Motor neuron (in vitro differentiated cells): ENCODE data around the gene SLC19A1. TPM values are rescaled to one million over a fixed set of nuclear protein-coding genes. Genes with fewer than 3 reads are reported as not detected.
"Not testable (repeated sequence)": the region's sequence is repeated elsewhere in the genome, so short reads cannot be mapped to it uniquely, and the experiment has no call there.

Experiments
- ATAC-seq, 8 experiments: fragments of 200-7000 bp; cut with Tn5 transposase; replicated peaks in 6 of 8; 2 replicates each; pipeline ENCODE4 v1.8.0; 2021; ENCODE audit warnings: mild to moderate bottlenecking in 8 of 8, moderate library complexity in 8 of 8
- H3K27ac ChIP-seq, 2 donors: fragments of 250-450 bp; sonication (Bioruptor Pico); 2 replicates each; pipeline ENCODE4 v1.9.0; 2021; ENCODE audit warnings: antibody characterized with exemption in 2 of 2, mild to moderate bottlenecking in 2 of 2, moderate library complexity in 1 of 2
- H3K4me1 ChIP-seq, 2 donors: fragments of 250-450 bp; sonication (Bioruptor Pico); replicated peaks in 1 of 2; 2 replicates each; pipeline ENCODE4 v1.6.1; 2021; ENCODE audit warnings: antibody characterized with exemption in 2 of 2, mild to moderate bottlenecking in 2 of 2, moderate library complexity in 1 of 2
- H3K4me3 ChIP-seq, 5 donors: fragments of 250-450 bp; sonication (Bioruptor Pico); 2 replicates each; pipeline ENCODE4 v1.9.0; 2021; ENCODE audit warnings: antibody characterized with exemption in 5 of 5, mild to moderate bottlenecking in 5 of 5, moderate library complexity in 4 of 5
- WGBS, 10 experiments: fragments of 450-650 bp; shearing (Covaris generic); methylation state at CpG; one replicate each; pipeline ENCODE4 v1.0.0; 2022; 5-methylcytosine and 5-hydroxymethylcytosine counted together
- in situ Hi-C, 9 experiments: fragments of 400-800 bp; cut with MboI; loops; one replicate each; pipeline ENCODE4 v1.15.0; 2021; ENCODE audit warnings: low sequenced_read_pairs in 9 of 9, low pct_unique_long_range_greater_than_20kb in 2 of 9; ENCODE audit not compliant: unreplicated experiment in 9 of 9
- total RNA-seq, 8 experiments: library from RNA; unstranded; fragments of 300-600 nt; gene quantifications; 2 replicates each; pipeline versions ENCODE4 v1.2.3 to v1.2.4, GENCODE V29; 2022

Gene SLC19A1
- total RNA-seq, 8 experiments from 2014 or later: 4.0 to 40.5 (median 8.2) TPM

- H3K27ac ChIP-seq: no peak overlapping the region
- peak in 2 of 8 experiments; percentile 21 to 30 for ATAC-seq
- H3K4me1 ChIP-seq: peaks cover 6 to 10% of the 10 kb centered on the region in 2 donors
- 6 to 100% (median 71%) methylated on average over 2 to 3 of the region's 25 CpGs; no CpG with 5 or more reads in 7 of the 10 experiments for WGBS, 10 experiments
- in situ Hi-C loops: loop anchor here in 8 of 9 experiments (25.0 kb wide), 2 partner anchors 238 to 263 kb away; no protein-coding TSS in a partner anchor
- H3K4me3 ChIP-seq: no peak overlapping the region
Observed at GRCh38 chr21:45574081-45574501, 31.9 kb upstream of the SLC19A1 start.

- in situ Hi-C loops: loop anchor here in 8 of 9 experiments (25.0 kb wide), 2 partner anchors 239 to 264 kb away; no protein-coding TSS in a partner anchor
- no peak overlapping the region for H3K27ac ChIP-seq
- ATAC-seq: no peak
- no peak overlapping the region for H3K4me3 ChIP-seq
- 14 to 85% (median 61%) methylated on average over 5 to 14 of the region's 14 CpGs; no CpG with 5 or more reads in 2 of the 10 experiments for WGBS, 10 experiments
- H3K4me1 ChIP-seq: peaks cover 6 to 10% of the 10 kb centered on the region in 2 donors
Observed at GRCh38 chr21:45573452-45574035, 31.3 kb upstream of the SLC19A1 start.

- peaks cover 6 to 10% of the 10 kb centered on the region in 2 donors for H3K4me1 ChIP-seq
- H3K27ac ChIP-seq: no peak overlapping the region
- in situ Hi-C loops: loop anchor here in 8 of 9 experiments (25.0 kb wide), 2 partner anchors 239 to 264 kb away; no protein-coding TSS in a partner anchor
- ATAC-seq: no peak
- no peak overlapping the region for H3K4me3 ChIP-seq
- WGBS, 10 experiments: 0 to 100% (median 89%) methylated on average over 1 to 8 of the region's 11 CpGs; no CpG with 5 or more reads in 3 of the 10 experiments
Observed at GRCh38 chr21:45572783-45573451, 30.7 kb upstream of the SLC19A1 start.

GRCh38 chr21:45572231-45572630 is 30.0 kb upstream of the SLC19A1 start:
- Histone ChIP-seq H3K4me1 (peaks cover 6 to 10% of the 10 kb centered on the region in 2 donors), H3K4me3 (no peak overlapping the region), H3K27ac (no peak overlapping the region)
- in situ Hi-C loops: loop anchor here in 8 of 9 experiments (25.0 kb wide), 2 partner anchors 240 to 265 kb away; no protein-coding TSS in a partner anchor
- no peak for ATAC-seq
- 40 to 100% (median 90%) methylated on average over 1 to 2 of the region's 8 CpGs; no CpG with 5 or more reads in 4 of the 10 experiments for WGBS, 10 experiments

- in situ Hi-C loops: loop anchor here in 8 of 9 experiments (25.0 kb wide), 2 partner anchors 241 to 266 kb away; no protein-coding TSS in a partner anchor
Observed at GRCh38 chr21:45571641-45572040, 29.4 kb upstream of the SLC19A1 start.

DNA sequence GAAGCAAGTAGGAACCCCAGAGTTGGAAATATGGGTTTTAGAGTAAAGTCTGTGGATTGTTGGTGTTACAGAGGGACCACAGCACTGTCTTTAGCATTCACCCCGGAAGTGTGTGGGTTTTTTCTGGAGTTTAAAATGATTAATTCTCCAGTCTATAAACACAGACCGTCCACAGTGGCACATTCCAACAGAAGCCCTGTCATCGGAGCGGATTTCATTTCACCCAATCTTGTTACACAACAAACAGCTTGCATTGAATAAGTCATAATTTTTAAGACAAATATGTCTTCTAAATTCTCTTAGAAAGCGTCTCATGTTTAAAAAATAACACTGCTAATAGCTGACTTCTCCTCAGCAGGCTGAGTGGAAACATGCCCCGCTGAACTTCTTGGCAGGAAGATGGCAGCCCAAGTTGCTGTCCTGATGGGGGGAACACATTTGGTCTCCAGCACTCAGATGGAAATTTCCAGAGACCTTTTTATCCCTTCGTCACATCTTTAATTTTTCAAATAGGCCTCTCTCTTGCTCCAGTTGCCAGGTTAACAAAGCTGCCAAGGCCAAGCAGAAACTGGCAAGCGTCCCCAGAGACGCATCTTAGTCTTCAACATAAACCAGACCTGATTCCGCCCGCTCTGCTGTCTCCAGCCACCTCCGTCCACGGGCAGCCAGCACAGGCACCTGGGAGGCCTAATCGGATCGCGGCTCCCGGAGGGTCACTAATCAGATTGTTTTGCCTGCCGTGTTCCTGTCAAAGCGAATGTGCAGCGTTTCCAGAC is 28.8 kb upstream of the SLC19A1 start:
- in situ Hi-C loops: loop anchor here in 8 of 9 experiments (25.0 kb wide), 2 partner anchors 241 to 266 kb away; no protein-coding TSS in a partner anchor
- Histone ChIP-seq H3K4me3 (no peak overlapping the region), H3K4me1 (peaks cover 6% of the 10 kb centered on the region in 2 donors), H3K27ac (no peak overlapping the region)
- 10 to 100% (median 78%) methylated on average over 1 to 16 of the region's 20 CpGs for WGBS, 10 experiments
- ATAC-seq: peak in 1 of 8 experiments; percentile 12

More at GRCh38 chr21:45571641-45572040, 29.4 kb upstream of the SLC19A1 start:
- Histone ChIP-seq H3K4me1 (peaks cover 6 to 10% of the 10 kb centered on the region in 2 donors), H3K27ac (no peak overlapping the region), H3K4me3 (no peak overlapping the region)
- 14 to 97% (median 90%) methylated on average over 2 to 9 of the region's 15 CpGs; no CpG with 5 or more reads in 3 of the 10 experiments for WGBS, 10 experiments
- no peak for ATAC-seq

DNA sequence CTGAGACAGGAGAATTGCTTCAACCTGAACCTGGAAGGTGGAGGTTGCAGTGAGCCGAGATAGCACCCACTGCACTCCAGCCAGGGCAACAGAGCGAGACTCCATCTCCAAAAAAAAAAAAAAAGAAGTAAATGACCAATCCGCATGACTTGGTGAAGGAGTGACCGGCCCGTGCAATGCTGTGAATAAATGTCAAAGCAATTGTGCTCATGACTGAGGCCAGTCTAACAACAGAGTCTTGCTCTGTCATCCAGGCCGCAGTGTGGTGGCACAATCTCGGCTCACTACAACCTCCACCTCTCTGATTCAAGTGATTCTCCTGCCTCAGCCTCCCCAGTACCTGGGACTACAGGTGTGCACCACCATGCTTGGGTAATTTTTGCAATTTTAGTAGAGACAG is 27.8 kb upstream of the SLC19A1 start:
- Histone ChIP-seq H3K4me3 (no peak overlapping the region), H3K4me1 (peaks cover 3 to 6% of the 10 kb centered on the region in 2 donors), H3K27ac (no peak overlapping the region)
- 88 to 100% (median 91%) methylated on average over 1 to 7 of the region's 7 CpGs; no CpG with 5 or more reads in 6 of the 10 experiments for WGBS, 10 experiments
- no peak for ATAC-seq
- in situ Hi-C loops: loop anchor here in 8 of 9 experiments (25.0 kb wide), 2 partner anchors 242 to 267 kb away; no protein-coding TSS in a partner anchor

GRCh38 chr21:45568383-45568782 is 26.1 kb upstream of the SLC19A1 start:
- WGBS, 10 experiments: 27 to 100% (median 83%) methylated on average over 1 to 3 of the region's 3 CpGs; no CpG with 5 or more reads in 2 of the 10 experiments
- in situ Hi-C loops: loop anchor here in 8 of 9 experiments (25.0 kb wide), 2 partner anchors 244 to 269 kb away; no protein-coding TSS in a partner anchor
- no peak overlapping the region for H3K4me3 ChIP-seq
- ATAC-seq: no peak
- peaks cover 0 to 3% of the 10 kb centered on the region in 2 donors for H3K4me1 ChIP-seq
- no peak overlapping the region for H3K27ac ChIP-seq

GRCh38 chr21:45564137-45564536 is 21.9 kb upstream of the SLC19A1 start:
- in situ Hi-C loops: loop anchor here in 8 of 9 experiments (25.0 kb wide), 2 partner anchors 248 to 273 kb away; no protein-coding TSS in a partner anchor
- H3K4me3 ChIP-seq, H3K27ac ChIP-seq, ATAC-seq, H3K4me1 ChIP-seq: not testable (repeated sequence)
- WGBS, 10 experiments: 52 to 92% (median 87%) methylated on average over 4 to 11 of the region's 11 CpGs

DNA sequence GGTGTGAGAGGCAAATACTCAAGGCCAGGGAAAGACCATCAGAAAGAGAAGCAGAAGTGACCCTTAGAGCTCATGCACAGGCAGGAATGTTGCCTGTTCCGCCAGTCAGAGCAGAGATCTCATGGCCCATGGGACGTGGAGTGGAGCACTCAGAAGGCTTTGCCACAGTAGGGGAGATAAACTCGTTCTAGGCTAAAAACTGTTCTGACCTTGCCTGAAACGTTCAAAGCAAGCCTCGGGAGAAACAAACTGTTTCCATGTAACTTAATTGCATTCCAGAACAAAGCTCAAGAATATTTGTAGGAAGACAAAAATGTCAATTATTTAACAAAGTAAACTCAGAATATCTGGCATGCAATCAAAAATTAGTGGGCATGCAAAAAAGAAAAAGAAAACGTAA is 20.7 kb upstream of the SLC19A1 start:
- WGBS, 10 experiments: 10 to 96% (median 72%) methylated on average over 3 to 6 of the region's 6 CpGs
- in situ Hi-C loops: loop anchor here in 8 of 9 experiments (25.0 kb wide), 2 partner anchors 249 to 274 kb away; no protein-coding TSS in a partner anchor
- ATAC-seq: no peak
- H3K4me1 ChIP-seq: no peaks in the 10 kb centered on the region
- no peak overlapping the region for H3K4me3 ChIP-seq
- no peak overlapping the region for H3K27ac ChIP-seq

GRCh38 chr21:45562402-45562801 is 20.2 kb upstream of the SLC19A1 start:
- ATAC-seq: no peak
- no peaks in the 10 kb centered on the region for H3K4me1 ChIP-seq
- whole genome bisulfite sequencing, 10 experiments: 23 to 87% (median 75%) methylated on average over 4 to 10 of the region's 10 CpGs; no CpG with 5 or more reads in 4 of the 10 experiments
- in situ Hi-C loops: loop anchor here in 8 of 9 experiments (25.0 kb wide), 2 partner anchors 250 to 275 kb away; no protein-coding TSS in a partner anchor
- no peak overlapping the region for H3K4me3 ChIP-seq
- H3K27ac ChIP-seq: no peak overlapping the region

GRCh38 chr21:45561241-45561640 is 19.0 kb upstream of the SLC19A1 start:
- not testable (repeated sequence) for H3K4me3 ChIP-seq, H3K4me1 ChIP-seq, ATAC-seq, H3K27ac ChIP-seq
- in situ Hi-C loops: loop anchor here in 8 of 9 experiments (25.0 kb wide), 2 partner anchors 251 to 276 kb away; no protein-coding TSS in a partner anchor
- 20 to 96% (median 94%) methylated on average over 1 to 7 of the region's 8 CpGs; no CpG with 5 or more reads in 5 of the 10 experiments for WGBS, 10 experiments
